ENCODE data around the gene FOXF1.

The FOXF1 gene

DNA sequence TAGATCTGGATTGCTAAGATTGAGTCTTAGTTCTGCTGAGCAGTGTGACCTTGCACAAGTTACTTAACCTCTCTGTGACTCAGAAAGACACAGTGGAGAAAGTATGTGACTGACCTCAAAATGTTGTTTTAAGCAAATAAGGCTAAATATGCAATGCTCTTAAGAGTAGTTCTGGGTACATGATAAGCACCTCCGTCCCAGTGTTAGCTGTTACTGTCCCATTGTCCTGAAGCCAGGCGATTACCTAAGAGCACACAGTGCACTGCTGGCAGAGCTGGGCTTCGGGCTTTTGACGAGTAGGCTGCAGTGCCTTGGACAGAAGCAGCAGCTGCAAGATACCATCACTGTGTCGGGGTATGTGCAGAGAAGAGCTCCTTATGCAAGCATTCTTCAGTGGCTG lies 32.7 kb upstream of the FOXF1 start:
- Histone ChIP-seq H3K4me1 (peaks cover 7% of the 10 kb centered on the region), H3K27me3 (no peaks in the 10 kb centered on the region), H3K36me3 (no peaks in the 10 kb centered on the region), H3K9me3 (no peaks in the 10 kb centered on the region; the same call in 1 of the 2 replicates), H3K4me3 (ENCODE audit: low read depth, low read length) (no peak overlapping the region)
- no peak for TF ChIP-seq CTCF (IDR thresholded peaks at IDR 0.05; ENCODE audit: low read depth, low read length)
- DNase-seq = peak; percentile 30

- Histone ChIP-seq H3K27me3 (no peaks in the 10 kb centered on the region), H3K9me3 (no peaks in the 10 kb centered on the region; the same call in 1 of the 2 replicates), H3K4me1 (peaks cover 7% of the 10 kb centered on the region), H3K36me3 (no peaks in the 10 kb centered on the region), H3K4me3 (ENCODE audit: low read depth, low read length) (no peak overlapping the region)
- no peak for TF ChIP-seq CTCF (IDR thresholded peaks at IDR 0.05; ENCODE audit: low read depth, low read length)
- DNase-seq = no peak
Observed at GRCh38 chr16:86478779-86479178, 31.5 kb upstream of the FOXF1 start.

DNA sequence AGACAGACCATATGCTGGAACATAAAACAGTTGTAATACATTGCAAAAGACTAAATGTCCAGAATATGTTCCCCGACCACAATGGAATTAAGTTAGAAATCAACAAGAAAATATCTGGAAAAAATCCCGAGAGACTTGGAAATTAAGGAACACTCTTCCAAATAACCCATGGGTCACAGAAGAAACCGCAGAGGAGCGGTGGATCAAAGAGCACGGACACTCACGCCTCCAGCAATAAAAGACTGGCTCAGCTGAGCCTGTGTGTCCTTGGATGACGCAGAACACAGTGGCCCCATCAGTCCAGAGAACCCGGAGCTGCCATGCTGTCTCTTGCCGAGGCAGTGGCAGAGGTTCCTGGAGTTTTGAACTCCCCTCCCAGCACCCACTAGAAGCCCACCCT lies 30.9 kb upstream of the FOXF1 start:
- Histone ChIP-seq H3K4me3 (ENCODE audit: low read depth, low read length) (no peak overlapping the region), H3K36me3 (no peaks in the 10 kb centered on the region), H3K4me1 (peaks cover 7% of the 10 kb centered on the region), H3K9me3 (peaks cover 2% of the 10 kb centered on the region; the same call in 1 of the 2 replicates), H3K27me3 (no peaks in the 10 kb centered on the region)
- DNase-seq = no peak
- no peak for TF ChIP-seq CTCF (IDR thresholded peaks at IDR 0.05; ENCODE audit: low read depth, low read length)

- Histone ChIP-seq H3K9me3 (peaks cover 2% of the 10 kb centered on the region; the same call in 1 of the 2 replicates), H3K4me3 (ENCODE audit: low read depth, low read length) (no peak overlapping the region), H3K4me1 (peaks cover 7% of the 10 kb centered on the region), H3K27me3 (no peaks in the 10 kb centered on the region), H3K36me3 (no peaks in the 10 kb centered on the region)
- TF ChIP-seq CTCF (IDR thresholded peaks at IDR 0.05; ENCODE audit: low read depth, low read length) = no peak
- DNase-seq = no peak
Observed at GRCh38 chr16:86480444-86480843, 29.9 kb upstream of the FOXF1 start.

- H3K27me3 ChIP-seq = 0 out of 2 replicates have a peak, but pooled peaks cover 3% of the 10 kb centered on the region
- TF ChIP-seq CTCF (IDR thresholded peaks at IDR 0.05; ENCODE audit: low read depth, low read length) = no peak
- no peaks in the 10 kb centered on the region for H3K36me3 ChIP-seq
- no peaks in the 10 kb centered on the region for H3K4me1 ChIP-seq
- H3K9me3 ChIP-seq = peaks cover 2% of the 10 kb centered on the region; the same call in 1 of the 2 replicates
- no peak overlapping the region for H3K4me3 ChIP-seq (ENCODE audit: low read depth, low read length)
- DNase-seq = no peak
Observed at GRCh38 chr16:86481607-86482006, 28.7 kb upstream of the FOXF1 start.

DNA sequence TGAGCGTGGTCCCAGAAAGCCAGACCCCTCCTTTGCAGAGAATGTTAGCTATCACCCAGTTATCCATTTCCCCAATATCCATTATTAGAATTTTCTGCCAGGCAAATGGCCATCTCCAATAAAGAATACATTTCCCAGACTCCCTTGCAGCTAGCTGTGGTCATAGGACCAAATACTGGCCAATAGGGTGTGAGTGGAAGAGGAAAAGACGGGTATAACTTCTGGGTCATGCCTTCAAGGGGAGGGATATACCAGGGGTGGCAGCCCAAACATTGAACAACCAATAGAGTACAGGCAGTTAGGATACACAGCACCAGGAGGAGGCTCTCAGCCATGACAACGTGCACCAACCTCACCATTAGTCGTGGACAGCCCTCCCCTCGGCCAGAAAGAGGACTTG lies 26.1 kb upstream of the FOXF1 start:
- peaks cover 27% of the 10 kb centered on the region for H3K27me3 ChIP-seq

More for the DNA sequence above, 26.1 kb upstream of the FOXF1 start:
- Histone ChIP-seq H3K4me1 (no peaks in the 10 kb centered on the region), H3K9me3 (peaks cover 2% of the 10 kb centered on the region; the same call in 1 of the 2 replicates), H3K4me3 (ENCODE audit: low read depth, low read length) (no peak overlapping the region), H3K36me3 (no peaks in the 10 kb centered on the region)
- DNase-seq = no peak
- TF ChIP-seq CTCF (IDR thresholded peaks at IDR 0.05; ENCODE audit: low read depth, low read length) = no peak
